Osteocyte (in vitro differentiated cells): ENCODE measurements around the gene IGFN1. TPM values are rescaled to one million over a fixed set of nuclear protein-coding genes. Genes with fewer than 3 reads are reported as not detected.
"Not testable (repeated sequence)": the region's sequence is repeated elsewhere in the genome, so short reads cannot be mapped to it uniquely, and the experiment has no call there.

Experiments
- DNase-seq: peaks from one replicate; pipeline ENCODE4 v3.0.0; 2021; ENCODE audit warnings: mixed read lengths; ENCODE audit not compliant: unreplicated experiment; ENCODE audit errors: extremely low spot score
- H3K27ac Mint-ChIP-seq: one replicate; pipeline ENCODE4 v1.8.0; 2021; ENCODE audit warnings: mild to moderate bottlenecking, mixed read lengths; ENCODE audit not compliant: unreplicated experiment
- H3K27me3 Mint-ChIP-seq: one replicate; pipeline ENCODE4 v1.8.0; 2021; ENCODE audit warnings: mixed read lengths; ENCODE audit not compliant: unreplicated experiment
- H3K36me3 Mint-ChIP-seq: one replicate; pipeline ENCODE4 v1.8.0; 2021; ENCODE audit warnings: mixed read lengths; ENCODE audit not compliant: unreplicated experiment
- H3K4me1 Mint-ChIP-seq: one replicate; pipeline ENCODE4 v1.8.0; 2021; ENCODE audit warnings: mixed read lengths; ENCODE audit not compliant: unreplicated experiment
- H3K4me3 Mint-ChIP-seq: one replicate; pipeline ENCODE4 v1.8.0; 2021; ENCODE audit warnings: mild to moderate bottlenecking, moderate library complexity, mixed read lengths; ENCODE audit not compliant: unreplicated experiment
- H3K9me3 Mint-ChIP-seq: one replicate; pipeline ENCODE4 v1.8.0; 2021; ENCODE audit warnings: mixed read lengths; ENCODE audit not compliant: unreplicated experiment
- total RNA-seq: library from RNA; stranded (reverse); gene quantifications from 2 replicates; pipeline ENCODE4 v1.2.1, GENCODE V29; 2021
- TF ChIP-seq, protein P1 (sequence below): fragments of 200-600 bp; sonication (generic); IDR thresholded peaks from 2 replicates; pipeline ENCODE4 v1.5.0; 2021; ENCODE audit warnings: antibody characterized with exemption, mild to moderate bottlenecking, moderate library complexity

Gene IGFN1
- total RNA-seq, 1 donor from 2014 or later = 3.8 TPM

DNA sequence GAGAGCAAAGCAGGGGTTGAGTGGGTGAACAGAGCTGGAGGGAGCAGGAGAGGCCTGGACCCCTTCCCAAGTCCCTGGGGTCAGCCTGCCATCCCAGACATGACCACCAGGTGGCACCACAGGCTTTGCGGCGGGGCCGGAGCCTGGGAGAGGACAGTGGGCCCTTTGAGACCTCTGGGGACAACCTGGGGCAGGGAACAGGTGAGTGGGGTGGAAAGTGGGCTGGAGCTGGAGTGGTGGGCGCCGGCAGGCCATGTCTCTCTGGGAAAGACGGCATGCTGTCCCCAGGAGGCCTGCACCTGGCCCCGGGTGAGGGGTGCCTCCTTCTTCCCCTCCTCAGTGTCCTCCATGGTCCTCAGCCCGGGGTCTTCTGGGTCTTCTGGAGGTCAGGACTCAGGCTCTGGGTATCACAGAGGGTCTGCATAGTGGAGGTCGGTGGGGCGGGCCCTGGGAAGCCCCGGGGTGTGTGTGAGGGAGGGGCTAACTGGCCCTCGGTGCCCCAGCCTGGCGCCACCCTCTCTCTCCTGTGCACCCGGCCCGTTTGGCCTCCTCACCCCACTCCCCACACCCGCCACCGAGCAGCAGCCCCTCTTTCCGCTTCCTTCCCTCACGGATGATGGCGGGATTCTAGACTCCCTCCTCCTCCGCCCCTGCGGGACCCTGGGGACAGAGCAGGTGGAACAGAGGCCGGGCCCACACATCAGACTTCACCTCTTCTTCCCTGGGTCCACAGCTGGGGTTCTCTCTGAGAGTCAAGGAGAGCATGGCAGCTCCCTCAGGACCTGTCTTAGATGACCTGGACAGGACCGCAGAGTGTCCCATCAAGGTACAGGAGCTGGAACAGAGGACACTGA is 64.2 kb downstream of the IGFN1 start:
- TF ChIP-seq, protein P1, sequence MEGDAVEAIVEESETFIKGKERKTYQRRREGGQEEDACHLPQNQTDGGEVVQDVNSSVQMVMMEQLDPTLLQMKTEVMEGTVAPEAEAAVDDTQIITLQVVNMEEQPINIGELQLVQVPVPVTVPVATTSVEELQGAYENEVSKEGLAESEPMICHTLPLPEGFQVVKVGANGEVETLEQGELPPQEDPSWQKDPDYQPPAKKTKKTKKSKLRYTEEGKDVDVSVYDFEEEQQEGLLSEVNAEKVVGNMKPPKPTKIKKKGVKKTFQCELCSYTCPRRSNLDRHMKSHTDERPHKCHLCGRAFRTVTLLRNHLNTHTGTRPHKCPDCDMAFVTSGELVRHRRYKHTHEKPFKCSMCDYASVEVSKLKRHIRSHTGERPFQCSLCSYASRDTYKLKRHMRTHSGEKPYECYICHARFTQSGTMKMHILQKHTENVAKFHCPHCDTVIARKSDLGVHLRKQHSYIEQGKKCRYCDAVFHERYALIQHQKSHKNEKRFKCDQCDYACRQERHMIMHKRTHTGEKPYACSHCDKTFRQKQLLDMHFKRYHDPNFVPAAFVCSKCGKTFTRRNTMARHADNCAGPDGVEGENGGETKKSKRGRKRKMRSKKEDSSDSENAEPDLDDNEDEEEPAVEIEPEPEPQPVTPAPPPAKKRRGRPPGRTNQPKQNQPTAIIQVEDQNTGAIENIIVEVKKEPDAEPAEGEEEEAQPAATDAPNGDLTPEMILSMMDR = peak; percentile 98
- Mint-ChIP-seq H3K9me3 (no peaks in the 10 kb centered on the region), H3K36me3 (no peaks in the 10 kb centered on the region), H3K27ac (no peak overlapping the region), H3K27me3 (no peaks in the 10 kb centered on the region), H3K4me3 (no peak overlapping the region), H3K4me1 (peaks cover 3% of the 10 kb centered on the region)
- peak; percentile 93 for DNase-seq

DNA sequence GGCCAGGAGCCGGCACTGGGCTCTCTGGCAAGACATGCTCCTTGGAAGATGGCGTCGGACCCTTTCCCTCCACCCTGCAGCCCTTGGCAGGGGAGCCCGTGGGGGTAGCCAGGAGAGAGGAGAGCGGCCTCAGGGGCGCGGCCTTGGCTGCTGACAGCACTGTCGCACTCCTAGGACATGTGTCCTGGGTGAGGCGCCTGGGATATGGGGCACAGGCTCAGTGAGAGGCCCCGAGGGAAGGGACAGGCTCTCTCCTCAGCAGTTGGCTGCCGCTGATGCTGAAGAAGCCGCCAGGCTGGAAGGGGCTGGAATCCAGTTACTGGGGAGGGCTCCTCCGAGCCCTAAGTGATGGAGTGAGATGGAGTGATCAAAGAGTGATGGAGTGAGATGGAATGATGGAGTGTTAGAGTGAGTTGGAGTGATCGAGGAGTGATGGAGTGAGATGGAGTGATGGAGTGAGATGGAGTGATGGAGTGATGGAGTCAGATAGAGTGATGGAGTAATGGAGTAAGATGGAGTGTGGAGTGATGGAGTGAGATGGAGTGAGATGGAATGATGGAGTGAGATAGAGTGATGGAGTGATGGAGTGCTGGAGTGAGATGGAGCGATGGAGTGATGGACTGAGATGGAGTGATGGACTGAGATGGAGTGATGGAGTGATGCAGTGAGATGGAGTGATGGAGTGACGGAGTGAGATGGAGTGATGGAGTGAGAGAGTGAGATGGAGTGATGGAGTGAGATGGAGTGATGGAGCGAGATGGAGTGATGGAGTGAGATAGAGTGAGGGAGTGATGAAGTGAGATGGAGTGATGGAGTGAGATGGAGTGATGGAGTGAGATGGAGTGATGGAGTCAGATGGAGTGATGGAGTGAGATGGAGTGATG is 65.1 kb downstream of the IGFN1 start:
- no peaks in the 10 kb centered on the region for H3K36me3 Mint-ChIP-seq
- no peaks in the 10 kb centered on the region for H3K9me3 Mint-ChIP-seq
- peak; percentile 75 for DNase-seq
- TF ChIP-seq, protein P1 = no peak
- no peak overlapping the region for H3K27ac Mint-ChIP-seq
- H3K27me3 Mint-ChIP-seq = no peaks in the 10 kb centered on the region
- peaks cover 8% of the 10 kb centered on the region for H3K4me1 Mint-ChIP-seq
- no peak overlapping the region for H3K4me3 Mint-ChIP-seq

DNA sequence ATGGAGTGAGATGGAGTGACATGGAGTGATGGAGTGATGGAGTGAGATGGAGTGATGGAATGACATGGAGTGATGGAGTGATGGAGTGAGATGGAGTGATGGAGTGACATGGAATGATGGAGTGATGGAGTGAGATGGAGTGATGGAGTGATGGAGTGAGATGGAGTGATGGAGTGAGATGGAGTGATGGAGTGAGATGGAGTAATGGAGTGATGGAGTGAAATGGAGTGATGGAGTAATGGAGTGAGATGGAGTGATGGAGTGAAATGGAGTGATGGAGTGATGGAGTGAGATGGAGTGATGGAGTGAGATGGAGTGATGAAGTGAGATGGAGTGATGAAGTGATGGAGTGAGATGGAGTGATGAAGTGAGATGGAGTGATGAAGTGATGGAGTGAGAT is 67.5 kb downstream of the IGFN1 start:
- H3K36me3 Mint-ChIP-seq, H3K9me3 Mint-ChIP-seq, H3K27me3 Mint-ChIP-seq, H3K4me1 Mint-ChIP-seq, DNase-seq, H3K4me3 Mint-ChIP-seq, H3K27ac Mint-ChIP-seq: not testable (repeated sequence)

DNA sequence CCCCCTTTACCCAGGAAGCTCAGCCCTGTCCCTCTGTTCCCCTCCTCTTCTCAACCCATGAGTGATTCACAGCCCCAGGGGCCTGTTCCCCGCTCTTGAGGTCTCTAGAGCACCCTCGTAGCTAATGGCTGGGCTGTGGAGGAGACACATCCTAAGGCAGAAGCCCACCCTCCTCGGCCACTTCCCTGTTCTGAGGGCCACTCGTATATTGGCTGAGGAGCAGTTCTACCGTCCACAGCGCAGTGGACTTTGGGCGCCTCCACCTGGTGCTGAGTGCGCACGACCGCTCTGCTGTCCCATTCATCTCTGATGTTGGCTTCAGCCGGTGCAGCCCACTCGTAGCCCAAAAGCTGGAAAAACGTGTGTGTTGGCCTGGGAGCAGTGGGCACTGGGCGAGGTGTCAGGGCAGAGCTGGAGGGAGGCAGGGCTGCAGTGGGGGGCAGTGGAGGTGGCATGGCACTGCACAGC is 68.2 kb downstream of the IGFN1 start:
- peaks cover 8% of the 10 kb centered on the region for H3K4me1 Mint-ChIP-seq
- H3K27me3 Mint-ChIP-seq = no peaks in the 10 kb centered on the region
- H3K4me3 Mint-ChIP-seq = no peak overlapping the region
- peak; percentile 71 for DNase-seq
- TF ChIP-seq, protein P1 = no peak
- no peaks in the 10 kb centered on the region for H3K9me3 Mint-ChIP-seq
- no peak overlapping the region for H3K27ac Mint-ChIP-seq
- H3K36me3 Mint-ChIP-seq = no peaks in the 10 kb centered on the region

DNA sequence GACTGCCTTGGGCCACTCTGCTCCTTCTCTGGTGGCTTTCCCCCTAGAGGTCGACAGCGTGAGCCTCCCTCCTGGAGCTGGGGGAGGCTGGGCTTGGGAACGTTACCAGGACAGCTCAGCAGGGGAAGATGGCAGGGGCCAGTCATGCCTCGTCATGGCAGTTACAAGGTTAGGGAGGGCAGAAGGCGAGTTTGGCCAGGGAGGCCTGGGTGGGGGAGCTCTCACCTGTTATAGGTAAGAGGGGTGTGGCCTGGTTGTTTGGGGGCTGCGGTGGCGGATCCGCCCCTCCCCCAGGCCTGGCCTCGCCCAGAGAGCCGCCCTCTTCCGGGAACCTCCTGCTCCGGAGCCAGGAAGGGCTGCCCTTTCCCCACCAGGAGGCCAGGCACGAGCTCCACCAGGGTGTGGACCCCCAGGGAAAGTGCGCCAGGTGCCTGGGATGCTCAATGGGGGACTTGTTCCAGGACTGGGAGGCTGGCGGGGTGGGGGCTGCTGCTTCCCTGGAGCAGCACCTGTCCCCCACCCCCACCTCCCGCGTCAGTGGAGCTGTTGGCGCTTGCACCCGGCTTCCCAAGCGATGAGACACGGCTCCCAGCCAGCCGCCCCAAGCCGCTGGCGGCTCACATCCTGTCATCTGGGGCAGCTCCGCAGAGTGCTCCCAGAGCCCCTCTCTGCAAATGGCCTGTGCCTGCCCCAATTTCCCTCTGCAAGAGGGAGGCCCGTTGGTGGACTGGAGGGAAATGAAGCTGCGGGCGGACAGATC is 69.0 kb downstream of the IGFN1 start:
- H3K4me3 Mint-ChIP-seq = no peak overlapping the region
- peak; percentile 83 for DNase-seq
- no peaks in the 10 kb centered on the region for H3K36me3 Mint-ChIP-seq

More for the DNA sequence above, 69.0 kb downstream of the IGFN1 start:
- H3K4me1 Mint-ChIP-seq = peaks cover 5% of the 10 kb centered on the region
- H3K27ac Mint-ChIP-seq = no peak overlapping the region
- TF ChIP-seq, protein P1 = no peak
- no peaks in the 10 kb centered on the region for H3K27me3 Mint-ChIP-seq
- no peaks in the 10 kb centered on the region for H3K9me3 Mint-ChIP-seq
